ENCODE measurements around the gene EGFR.

DNA sequence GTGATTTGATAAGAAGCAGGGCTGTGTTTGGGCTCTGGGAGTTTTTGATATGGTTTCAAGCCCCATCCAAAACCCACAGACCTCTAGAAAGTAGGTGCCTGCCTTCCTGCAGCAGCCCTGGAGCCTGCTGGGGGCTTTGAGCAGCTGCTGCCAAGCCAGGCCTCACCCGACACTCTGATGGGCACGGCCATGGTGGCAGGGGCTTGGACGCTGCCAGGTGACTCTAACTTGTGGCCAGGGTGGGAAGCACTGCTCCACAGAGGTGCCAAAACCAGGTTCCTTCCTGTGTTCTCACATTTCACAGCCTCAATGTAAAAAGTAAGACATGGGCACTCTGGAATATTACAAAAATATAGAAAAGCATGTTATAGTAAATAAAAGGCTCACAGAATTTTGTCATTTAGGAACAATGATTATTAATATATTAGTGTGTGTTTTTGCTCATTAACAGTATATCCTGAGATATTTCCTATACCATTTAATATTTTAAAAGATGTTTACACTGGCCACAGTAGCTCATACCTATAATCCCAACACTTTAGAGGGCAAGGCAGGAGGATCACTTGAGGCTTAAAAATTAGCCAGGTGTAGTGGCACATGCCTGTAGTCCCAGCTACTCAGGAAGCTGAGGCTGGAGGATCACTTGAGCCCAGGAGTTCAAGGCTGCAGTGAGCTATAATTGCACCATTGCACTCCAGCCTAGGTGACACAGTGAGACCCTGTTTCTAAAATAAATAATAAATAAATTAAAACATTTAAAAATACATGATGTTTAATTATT lies 95.1 kb downstream of the EGFR start:
- TF ChIP-seq, protein P1, sequence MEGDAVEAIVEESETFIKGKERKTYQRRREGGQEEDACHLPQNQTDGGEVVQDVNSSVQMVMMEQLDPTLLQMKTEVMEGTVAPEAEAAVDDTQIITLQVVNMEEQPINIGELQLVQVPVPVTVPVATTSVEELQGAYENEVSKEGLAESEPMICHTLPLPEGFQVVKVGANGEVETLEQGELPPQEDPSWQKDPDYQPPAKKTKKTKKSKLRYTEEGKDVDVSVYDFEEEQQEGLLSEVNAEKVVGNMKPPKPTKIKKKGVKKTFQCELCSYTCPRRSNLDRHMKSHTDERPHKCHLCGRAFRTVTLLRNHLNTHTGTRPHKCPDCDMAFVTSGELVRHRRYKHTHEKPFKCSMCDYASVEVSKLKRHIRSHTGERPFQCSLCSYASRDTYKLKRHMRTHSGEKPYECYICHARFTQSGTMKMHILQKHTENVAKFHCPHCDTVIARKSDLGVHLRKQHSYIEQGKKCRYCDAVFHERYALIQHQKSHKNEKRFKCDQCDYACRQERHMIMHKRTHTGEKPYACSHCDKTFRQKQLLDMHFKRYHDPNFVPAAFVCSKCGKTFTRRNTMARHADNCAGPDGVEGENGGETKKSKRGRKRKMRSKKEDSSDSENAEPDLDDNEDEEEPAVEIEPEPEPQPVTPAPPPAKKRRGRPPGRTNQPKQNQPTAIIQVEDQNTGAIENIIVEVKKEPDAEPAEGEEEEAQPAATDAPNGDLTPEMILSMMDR (IDR thresholded peaks at IDR 0.05), result no peak
- TF ChIP-seq, protein P2, sequence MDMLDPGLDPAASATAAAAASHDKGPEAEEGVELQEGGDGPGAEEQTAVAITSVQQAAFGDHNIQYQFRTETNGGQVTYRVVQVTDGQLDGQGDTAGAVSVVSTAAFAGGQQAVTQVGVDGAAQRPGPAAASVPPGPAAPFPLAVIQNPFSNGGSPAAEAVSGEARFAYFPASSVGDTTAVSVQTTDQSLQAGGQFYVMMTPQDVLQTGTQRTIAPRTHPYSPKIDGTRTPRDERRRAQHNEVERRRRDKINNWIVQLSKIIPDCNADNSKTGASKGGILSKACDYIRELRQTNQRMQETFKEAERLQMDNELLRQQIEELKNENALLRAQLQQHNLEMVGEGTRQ (IDR thresholded peaks at IDR 0.05), result no peak
- TF ChIP-seq POLR2A (IDR thresholded peaks at IDR 0.05; ENCODE audit: low read length) (no peak), RFX5 (IDR thresholded peaks at IDR 0.05) (no peak), HOXA7 (CRISPR knock-in tag; IDR thresholded peaks at IDR 0.05) (no peak), CHD2 (IDR thresholded peaks at IDR 0.05; ENCODE audit: low read length, partially characterized antibody) (no peak), CBX2 (IDR thresholded peaks at IDR 0.05; ENCODE audit: borderline replicate concordance, low read depth) (no peak), EP300 (IDR thresholded peaks at IDR 0.05) (no peak)
- TF ChIP-seq, protein P3, sequence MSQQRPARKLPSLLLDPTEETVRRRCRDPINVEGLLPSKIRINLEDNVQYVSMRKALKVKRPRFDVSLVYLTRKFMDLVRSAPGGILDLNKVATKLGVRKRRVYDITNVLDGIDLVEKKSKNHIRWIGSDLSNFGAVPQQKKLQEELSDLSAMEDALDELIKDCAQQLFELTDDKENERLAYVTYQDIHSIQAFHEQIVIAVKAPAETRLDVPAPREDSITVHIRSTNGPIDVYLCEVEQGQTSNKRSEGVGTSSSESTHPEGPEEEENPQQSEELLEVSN (IDR thresholded peaks at IDR 0.05; ENCODE audit: borderline replicate concordance, low read depth), result no peak
- TF ChIP-seq, protein P4, sequence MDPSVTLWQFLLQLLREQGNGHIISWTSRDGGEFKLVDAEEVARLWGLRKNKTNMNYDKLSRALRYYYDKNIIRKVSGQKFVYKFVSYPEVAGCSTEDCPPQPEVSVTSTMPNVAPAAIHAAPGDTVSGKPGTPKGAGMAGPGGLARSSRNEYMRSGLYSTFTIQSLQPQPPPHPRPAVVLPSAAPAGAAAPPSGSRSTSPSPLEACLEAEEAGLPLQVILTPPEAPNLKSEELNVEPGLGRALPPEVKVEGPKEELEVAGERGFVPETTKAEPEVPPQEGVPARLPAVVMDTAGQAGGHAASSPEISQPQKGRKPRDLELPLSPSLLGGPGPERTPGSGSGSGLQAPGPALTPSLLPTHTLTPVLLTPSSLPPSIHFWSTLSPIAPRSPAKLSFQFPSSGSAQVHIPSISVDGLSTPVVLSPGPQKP (IDR thresholded peaks at IDR 0.05; ENCODE audit: low read depth, low read length), result no peak
- TF ChIP-seq, protein P5, sequence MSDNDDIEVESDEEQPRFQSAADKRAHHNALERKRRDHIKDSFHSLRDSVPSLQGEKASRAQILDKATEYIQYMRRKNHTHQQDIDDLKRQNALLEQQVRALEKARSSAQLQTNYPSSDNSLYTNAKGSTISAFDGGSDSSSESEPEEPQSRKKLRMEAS (IDR thresholded peaks at IDR 0.05), result no peak

Measured in A549 (cell line).